DMS153 treated with DMSO at 0.1 percent for 48 hours (cell line): ENCODE results near the gene TMEM270.
"Not testable (repeated sequence)": the region's sequence is repeated elsewhere in the genome, so short reads cannot be mapped to it uniquely, and the experiment has no call there.

Experiments
- DNase-seq: peaks from one replicate; lab custom pipeline; 2025; ENCODE audit not compliant: unreplicated experiment; lab: John Stamatoyannopoulos, UW

The TMEM270 gene

DNA sequence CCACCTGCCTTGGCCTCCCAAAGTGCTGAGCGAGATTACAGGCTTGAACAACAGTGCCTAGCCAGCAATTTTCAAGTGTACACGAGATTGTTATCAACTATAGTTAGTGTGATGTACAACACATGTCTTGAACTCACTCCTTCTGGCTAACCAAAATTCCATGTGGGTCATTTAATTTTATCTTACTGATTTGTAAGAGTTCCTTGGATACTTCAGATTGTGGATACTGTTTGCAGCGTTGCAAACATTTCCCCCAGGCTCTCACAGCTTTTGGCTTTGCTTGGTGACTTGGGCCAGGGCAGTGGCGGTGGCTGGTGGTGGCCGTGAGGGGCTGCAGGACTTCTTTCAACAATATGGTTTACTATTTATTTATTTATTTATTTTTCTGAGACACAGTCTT lies 8.5 kb upstream of the TMEM270 start:
- no peak for DNase-seq

DNA sequence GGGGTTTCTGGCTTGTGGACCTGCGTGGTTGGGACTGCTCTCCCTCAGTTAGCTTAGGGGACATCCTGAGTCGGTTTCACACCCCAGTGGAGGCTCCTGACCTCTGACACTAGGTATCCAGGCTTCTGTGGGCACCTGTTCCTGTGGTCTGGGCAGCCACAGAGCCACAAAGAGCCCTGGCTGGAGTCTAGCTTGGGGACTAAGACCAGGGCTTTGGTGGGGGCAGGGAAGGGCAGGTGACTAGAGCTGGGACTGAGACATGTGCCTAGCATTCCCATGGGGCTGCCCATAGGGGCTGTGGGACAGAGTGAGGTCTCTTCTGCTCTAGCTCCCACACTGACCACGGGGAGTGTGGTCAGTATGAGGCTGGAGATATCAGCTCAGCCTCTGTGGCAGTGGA lies 4.0 kb upstream of the TMEM270 start:
- DNase-seq = no peak

DNA sequence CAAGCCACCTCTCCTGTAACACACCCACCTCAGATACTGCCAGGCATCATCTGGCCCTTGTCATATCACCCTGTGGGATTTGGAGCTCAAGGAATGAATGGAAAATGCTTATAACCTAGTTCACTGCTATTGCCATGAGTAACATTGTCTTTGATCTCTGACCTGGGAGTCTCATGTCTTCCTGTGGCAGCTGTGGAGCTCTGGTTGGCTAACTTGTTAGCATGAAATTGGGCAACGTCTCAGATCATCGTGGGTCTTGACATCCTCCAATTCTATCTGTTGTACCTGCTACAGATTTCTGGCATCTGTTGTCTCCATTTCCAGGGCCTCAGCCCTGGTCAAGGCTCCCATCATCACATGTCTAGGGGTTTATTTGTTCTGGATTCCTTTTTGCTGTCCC lies 2.2 kb upstream of the TMEM270 start:
- no peak for DNase-seq

DNA sequence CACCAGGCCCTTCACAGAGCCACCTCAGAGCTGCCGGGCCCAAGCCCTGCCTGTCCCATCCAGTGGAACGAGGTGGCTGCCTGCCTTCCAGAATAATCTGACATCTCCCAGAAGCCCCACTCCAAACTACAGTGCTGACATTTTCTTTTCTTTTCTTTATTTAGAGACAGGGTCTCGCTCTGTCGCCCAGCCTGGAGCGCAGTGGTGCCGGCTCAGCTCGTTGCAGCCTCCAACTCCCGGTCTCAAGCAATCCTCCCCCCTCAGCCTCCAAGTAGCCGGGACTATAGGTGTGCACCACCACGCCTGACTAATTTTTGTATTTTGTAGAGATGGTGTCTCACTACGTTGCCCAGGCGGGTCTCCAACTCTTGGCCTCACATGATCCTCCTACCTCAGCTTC lies 346 bp downstream of the TMEM270 start:
- DNase-seq = no peak

DNA sequence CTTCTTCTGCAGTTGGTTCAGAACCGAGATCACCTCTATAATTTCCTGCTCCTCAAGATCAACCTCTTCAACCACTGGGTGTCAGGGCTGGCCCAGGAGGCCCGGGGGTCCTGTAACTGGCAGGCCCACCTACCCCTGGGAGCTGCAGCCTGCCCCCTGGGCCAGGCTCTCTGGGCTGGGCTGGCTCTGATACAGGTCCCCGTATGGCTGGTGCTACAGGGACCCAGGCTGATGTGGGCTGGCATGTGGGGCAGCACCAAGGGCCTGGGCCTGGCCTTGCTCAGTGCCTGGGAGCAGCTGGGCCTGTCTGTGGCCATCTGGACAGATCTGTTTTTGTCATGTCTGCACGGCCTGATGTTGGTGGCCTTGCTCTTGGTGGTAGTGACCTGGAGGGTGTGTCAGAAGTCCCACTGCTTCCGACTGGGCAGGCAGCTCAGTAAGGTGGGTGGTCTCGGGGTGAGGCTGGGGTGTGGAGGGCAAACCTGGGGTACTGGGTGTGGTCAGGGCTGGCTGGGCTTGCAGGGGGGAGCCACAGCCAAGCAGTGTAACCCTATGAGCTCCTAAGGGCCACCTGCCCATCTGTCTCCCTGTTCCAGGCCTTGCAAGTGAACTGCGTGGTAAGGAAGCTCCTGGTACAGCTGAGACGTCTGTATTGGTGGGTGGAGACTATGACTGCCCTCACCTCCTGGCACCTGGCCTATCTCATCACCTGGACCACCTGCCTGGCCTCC lies 4.2 kb downstream of the TMEM270 start:
- no peak for DNase-seq

DNA sequence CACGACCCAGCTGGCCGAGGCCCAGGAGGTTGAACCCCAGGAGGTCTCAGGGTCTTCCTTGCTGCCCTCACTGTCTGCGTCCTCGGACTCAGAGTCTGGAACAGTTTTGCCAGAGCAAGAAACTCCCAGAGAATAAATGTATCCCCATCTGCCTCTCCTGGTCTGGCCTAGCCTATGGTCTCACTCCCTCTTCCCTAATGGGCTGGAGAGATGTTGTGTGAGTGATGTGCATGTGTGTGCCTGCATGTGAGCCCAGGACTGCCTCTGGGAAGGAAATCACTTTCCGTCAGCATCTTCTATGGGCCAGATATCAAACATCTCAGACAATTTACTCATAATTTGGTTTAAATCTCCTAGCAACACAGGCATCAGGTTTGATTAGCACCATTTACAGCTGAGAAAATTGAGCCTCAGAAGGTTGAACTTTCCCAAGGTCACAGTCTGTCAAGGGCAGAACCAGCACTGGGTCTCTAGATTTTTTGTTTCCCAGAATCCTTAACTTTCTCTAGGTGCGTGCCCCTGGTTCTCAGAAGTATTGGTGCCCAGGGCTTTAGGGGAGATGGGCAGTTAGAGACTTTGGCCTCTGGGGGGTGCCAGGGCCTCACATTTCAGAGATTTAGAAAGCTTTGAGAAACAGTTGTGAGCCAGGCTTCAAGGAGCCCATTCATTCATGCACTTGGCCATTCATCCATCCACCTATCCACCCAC lies 4.9 kb downstream of the TMEM270 start:
- no peak for DNase-seq

DNA sequence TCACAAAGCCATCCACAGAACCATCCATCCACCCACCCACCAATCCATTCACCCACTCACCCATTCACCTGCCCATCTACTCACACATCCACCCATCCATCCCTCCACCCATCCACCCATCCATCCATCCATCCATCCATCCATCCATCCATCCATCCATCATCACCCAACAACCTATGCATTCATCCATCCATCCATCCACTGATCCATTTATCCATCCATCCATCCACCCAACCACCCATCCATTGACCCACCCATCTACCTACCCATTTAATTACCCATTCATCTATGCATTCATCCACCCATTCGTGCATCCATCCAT lies 5.4 kb downstream of the TMEM270 start:
- DNase-seq = no peak

DNA sequence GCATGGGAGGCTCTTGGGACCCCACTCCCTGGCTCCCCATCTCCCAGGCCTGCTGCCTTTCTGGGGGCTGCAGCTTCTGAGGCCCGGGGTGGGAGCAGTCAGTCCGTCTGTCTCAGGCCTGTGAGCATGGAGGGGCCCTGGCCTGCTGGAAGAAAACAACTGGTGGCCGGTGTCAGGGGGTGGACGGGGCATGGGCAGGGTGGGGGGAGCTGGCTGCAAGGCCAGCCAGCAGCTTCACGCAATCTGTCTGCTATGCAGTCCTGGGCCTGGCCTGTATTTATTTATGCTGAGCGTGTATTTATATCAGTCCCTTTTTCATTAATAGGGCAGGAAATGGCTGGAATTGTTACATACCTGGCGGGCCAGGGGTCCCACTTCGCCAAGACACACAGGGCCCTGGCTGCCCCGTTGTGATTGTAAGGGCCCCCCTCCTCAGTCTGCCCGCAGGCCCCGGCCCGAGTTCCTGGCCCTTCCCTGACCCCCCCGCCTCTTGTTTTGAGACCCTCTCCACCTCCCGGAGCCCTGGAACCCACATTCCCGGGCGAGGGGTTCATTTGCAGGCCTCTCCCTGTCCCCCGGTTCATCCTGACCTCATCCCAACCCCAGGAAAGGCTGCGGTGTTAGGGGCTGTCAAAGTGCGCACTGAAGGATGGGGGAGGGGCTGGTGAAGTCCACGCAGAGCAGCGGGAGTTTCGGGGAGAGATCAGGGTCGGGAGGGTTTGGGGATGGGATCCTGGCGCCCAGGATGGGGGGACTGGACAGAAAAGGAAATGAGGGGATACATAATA lies 8.2 kb downstream of the TMEM270 start:
- DNase-seq = no peak

DNA sequence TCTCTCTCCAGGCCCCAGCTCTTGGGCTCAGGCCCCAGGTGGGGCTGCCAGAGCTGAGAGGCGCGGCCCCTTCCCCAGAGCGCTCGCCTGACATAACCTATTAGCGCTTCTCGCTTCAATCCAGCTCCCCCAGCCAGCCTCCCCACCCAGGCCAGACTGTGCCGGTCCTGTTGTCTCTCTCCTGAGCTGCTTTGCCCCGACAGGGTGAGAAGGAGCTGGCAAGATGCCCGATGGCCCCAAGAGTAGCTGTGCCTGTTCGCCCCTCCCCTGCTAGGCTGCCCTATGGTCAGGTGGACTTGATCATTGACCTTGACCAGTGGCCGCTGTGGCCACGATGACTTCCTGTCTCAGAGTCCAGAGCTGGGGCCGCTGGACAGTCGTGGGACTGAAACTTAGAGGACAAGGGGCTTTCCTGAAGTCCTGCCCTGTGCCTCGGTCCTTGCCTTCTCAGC lies 9.1 kb downstream of the TMEM270 start:
- DNase-seq = no peak

DNA sequence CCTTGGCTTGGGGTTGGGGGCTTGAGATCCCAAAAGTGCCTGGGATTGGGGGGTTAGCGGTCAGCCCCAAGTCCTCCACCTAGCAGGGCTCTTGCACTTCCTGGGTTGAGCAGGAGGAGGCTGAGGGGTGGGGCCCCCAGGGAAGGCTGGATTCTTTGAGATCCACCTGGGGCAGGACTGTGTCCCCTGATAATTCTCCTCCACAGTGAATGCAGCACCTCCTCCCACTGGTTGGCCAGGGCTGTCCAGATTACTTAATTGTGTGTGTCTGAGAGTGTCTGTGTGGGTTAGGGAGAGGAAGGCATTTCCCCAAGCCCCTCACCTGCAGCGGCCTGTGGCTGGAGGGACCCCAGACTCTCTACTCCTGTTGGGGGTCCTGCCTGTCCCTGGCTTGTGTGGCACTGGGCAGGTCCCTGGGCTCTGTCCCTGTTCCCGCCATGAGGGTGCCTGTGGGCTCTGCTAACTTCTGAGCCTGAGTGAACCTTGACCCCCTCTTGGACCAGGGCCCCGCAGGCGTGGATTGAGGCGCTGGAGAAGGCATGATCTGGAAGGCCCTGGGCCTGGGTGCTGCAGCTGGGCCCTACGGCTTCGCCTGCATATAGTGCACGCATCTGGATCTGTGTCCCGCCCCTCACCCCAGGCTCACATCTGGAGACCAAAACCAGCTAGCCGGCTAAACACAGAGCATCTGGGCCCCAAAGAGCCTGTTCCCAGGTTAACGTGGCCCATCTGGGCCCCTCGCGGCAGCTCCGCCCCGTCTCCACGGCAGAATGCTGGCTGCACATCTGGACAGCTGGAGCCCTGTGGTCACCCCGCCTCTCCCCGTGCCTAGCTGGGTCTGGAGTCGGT lies 10.4 kb downstream of the TMEM270 start:
- DNase-seq = no peak

DNA sequence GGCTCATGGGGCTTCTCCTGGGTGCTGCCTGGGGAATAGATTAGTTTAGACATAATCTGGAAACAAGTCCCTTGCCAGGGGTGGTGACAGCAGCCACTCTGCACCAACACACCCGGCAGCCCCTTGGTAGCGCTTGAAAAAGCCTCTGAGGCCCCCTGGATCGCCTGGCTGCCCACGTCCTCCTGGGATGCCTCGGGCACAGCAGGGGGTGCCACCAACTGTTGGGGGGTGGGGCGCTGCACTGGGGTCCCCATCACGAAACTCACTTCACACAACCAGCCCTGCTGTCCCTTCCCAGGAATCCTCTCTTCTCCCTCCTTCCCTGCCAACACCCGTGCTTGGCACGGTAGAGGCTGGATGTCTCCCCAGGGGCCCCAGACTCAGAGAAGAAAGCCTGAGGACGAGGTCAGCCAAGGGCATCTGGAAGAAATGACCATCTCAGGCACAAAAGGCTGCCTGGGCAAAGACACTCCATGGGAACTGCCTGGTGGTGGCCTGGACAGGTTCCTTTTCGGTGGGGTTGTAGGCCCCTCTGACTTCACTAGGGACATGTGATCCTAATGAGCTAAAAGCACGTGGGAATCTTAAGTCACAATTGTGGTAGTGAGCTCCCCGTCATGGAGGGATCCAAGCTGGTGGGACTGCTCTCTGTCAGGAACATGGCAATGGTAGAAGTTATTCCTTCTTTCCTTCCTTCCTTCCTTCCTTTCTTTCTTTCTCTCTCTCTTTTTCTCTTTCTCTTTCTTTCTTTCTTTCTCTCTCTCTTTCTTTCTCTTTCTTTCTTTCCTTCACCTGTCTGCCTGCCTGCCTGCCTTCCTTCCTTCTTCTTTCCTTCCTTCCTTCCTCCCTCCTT lies 11.3 kb downstream of the TMEM270 start:
- no peak for DNase-seq

DNA sequence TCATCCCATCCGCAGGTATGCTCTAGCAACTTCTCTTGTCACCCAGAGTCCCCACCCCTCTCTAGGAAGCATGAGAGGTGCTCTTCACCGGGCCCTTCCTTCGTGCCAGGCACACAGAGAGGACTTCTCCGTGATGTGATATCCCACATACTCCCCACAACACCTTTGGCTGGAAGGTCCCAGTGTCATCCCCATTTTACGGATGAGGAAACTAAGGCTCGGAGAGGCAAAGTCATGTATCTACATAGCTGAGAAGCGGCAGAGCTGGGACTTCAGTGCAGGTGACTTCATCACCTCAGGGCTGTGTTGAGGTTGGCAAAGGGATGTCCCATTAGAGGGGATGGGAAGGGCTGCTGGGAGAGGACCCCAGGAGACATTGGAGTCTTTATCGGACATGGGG lies 15.4 kb downstream of the TMEM270 start:
- DNase-seq = no peak

DNA sequence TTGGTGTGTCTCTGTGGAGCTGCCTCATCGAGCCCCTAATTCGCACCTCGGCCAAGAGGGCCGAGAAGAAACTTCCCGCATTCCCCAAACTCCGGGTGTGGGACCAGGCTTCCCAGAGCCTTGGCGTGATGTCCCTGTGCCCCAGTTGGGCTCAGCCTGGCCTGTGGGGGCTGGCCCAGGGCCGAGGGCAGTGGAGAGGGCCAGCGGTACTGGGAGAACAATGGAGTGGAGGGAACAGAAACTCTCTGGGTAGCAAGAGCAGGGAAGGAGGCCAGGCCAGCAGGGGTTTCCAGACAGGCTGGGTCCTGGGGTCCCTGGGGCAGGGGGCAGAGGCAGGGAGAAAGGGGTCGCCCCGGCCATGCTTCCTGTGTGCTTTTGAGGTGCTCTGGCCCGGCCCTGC lies 16.0 kb downstream of the TMEM270 start:
- no peak for DNase-seq

DNA sequence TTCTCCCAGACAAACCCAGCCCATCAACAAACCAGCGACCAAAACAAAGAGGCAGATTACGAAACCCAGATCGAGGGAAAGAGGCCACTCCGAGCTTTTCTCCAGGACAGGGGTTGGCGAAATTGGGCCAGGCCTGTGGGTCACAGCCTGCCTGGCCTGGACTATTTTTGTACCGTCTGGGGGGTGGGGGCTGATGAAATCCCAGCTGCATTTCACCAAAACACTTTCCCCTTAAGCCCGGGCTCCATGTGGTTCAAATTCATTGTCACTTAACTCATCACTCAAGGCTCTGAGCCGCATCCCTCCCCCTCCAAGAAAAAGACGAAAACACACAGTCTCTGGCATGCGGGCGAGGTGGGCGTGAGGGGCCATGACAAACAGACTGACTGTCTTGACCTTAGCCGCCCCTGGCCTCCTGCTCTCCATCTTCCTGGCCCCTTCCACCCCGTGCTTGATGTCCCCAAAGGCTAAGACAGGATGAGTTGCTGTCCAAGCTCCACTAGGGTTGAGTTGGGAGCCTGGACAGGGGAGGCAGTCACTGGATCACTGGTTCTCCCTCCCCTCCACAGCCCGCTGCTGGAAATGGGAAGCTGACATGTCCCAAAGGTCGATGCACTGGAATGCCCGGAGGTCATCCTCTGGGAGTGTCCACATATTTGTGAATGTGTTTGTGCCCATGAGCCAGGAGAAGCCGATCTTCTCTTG lies 19.2 kb downstream of the TMEM270 start:
- no peak for DNase-seq

DNA sequence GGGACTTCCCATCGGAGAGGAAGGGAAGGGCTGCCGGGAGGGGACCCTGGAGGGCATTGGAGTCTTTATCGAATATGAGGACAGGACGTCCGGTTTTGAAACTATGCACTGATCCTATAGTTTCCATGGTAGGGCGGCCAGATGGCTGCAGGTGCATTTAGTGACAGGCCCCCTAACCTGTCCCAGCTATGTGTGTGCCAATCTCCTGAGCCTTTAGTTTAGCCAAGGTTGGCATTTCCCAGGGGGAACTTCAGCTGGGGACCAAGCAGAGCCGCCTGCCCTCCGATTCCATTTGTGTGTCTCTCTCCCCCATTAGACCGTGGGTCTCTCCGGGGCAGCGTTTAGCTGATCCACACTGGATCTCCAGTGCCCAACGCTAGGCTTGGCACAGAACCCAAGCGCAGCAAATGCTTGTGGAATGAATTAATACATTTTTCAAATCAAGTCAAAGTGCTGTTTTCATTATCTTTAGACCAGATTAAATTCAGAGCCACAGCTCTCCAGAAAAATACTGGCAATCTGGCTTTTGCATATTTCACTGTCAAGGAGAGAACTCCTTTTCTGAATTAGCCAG lies 19.9 kb downstream of the TMEM270 start:
- no peak for DNase-seq

DNA sequence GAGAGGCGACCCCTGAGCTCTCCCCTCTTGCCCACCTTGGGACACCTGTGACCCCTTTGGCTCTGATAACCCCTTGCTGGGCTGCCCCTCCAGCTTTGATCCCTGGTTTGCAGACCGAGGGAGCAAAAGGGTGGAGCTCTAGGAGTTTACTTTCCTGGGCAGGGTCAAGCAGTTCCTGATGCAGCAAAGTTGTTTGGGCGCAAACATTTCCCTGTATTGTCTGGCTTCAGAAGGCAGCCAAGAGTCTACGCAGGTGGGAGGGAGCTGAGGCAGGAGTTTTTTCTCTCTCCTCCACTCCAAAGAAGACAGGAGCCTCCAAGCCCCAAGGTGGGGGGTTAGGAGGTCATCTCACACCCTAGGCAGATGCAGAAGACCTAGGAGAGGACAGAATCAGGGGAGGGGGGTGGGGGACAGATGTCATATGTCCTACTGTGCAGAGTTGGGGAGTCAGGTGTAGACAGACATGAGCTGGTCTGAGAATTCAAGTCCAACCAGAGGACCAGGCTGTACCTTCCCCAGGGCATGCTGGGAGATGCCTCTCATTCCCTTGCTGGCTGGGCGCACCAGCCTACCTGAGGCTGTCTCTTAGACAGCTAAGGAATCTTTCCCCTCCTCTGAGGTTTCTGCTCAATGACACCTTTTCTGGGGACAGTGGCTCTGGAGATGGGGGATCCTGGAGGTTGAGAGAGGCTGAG lies 20.5 kb downstream of the TMEM270 start:
- DNase-seq = no peak

DNA sequence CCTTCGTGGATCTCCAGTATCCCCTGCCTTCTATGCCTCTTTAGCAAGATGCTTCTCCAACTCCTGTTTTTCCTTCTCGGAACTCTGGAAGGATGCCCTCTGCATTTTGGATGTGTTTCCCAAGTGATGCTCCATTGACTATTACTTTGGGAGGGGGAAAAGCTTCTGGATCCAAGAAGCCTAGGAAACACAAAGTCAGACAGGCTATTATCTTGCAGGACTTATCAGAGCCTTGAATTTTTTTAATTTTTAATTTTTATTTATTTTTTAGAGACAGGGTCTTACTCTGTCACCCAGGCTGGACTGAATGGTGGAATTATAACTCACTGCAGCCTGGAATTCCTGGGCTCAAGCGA lies 21.1 kb downstream of the TMEM270 start:
- DNase-seq = no peak

DNA sequence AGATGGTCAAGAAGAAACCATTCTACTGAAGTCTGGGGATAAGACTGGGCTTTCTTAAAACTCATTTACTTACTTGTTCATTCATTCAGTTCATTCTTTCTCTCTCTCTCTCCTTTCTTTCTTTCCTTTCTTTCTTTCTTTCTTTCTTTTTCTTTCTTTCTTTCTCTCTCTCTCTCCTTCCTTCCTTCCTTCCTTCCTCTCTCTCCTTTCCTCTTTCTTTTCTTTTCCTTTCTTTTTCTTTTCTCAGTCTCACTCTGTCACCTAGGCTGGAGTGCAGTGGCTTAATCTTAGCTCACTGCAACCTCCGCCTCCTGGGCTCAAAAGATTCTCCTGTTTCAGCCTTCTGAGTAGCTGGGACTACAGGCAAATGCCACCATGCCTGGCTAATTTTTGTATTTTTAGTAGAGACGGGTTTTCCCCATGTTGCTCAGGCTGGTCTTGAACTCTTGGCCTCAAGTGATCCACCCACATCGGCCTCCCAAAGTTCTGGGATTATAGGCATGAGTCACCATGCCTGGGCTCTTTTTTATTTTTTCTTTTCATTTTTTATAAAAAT lies 24.0 kb downstream of the TMEM270 start:
- DNase-seq = not testable (repeated sequence)
